HCEC 1CT (cell line): Measurements from ENCODE around the gene ZNRD2.

Experiments
- DNase-seq: peaks from one replicate; pipeline ENCODE4 v3.0.0-alpha.2; 2017

The ZNRD2 gene

GRCh38 chr11:65613091-65613928 lies 43.0 kb downstream of the ZNRD2 start:
- DNase-seq, result no peak

GRCh38 chr11:65615229-65615949 lies 45.1 kb downstream of the ZNRD2 start, which contains the start of gene PCNX3:
PCNX3 (plus strand) TSS chr11:65615776; CDS start chr11:65616312, 536 bp downstream.
- DNase-seq, result peak; percentile 100

GRCh38 chr11:65615950-65616574 lies 45.8 kb downstream of the ZNRD2 start:
- DNase-seq, result no peak

GRCh38 chr11:65616575-65617001 lies 46.3 kb downstream of the ZNRD2 start:
- no peak for DNase-seq

- no peak for DNase-seq
Observed at GRCh38 chr11:65617136-65617850, 47.0 kb downstream of the ZNRD2 start.

GRCh38 chr11:65617990-65618751 lies 47.9 kb downstream of the ZNRD2 start:
- no peak for DNase-seq

GRCh38 chr11:65618763-65619162 lies 48.5 kb downstream of the ZNRD2 start:
- no peak for DNase-seq

GRCh38 chr11:65619281-65619928 lies 49.1 kb downstream of the ZNRD2 start:
- no peak for DNase-seq

GRCh38 chr11:65620666-65621065 lies 50.4 kb downstream of the ZNRD2 start:
- no peak for DNase-seq

GRCh38 chr11:65621460-65621859 lies 51.2 kb downstream of the ZNRD2 start:
- no peak for DNase-seq
